ENCODE data around the gene MCF2L2.

GRCh38 chr3:183252973-183253527 is 175.4 kb downstream of the MCF2L2 start, which contains the start of gene B3GNT5:
- TF ChIP-seq RNF219 (CRISPR knock-in tag; IDR thresholded peaks at IDR 0.05) (no peak), PTBP1 (IDR thresholded peaks at IDR 0.05; ENCODE audit: low read depth, low read length, poor library complexity, severe bottlenecking) (no peak), PAX8 (CRISPR knock-in tag; IDR thresholded peaks at IDR 0.05; ENCODE audit: borderline replicate concordance) (no peak), ZNF441 (CRISPR knock-in tag; IDR thresholded peaks at IDR 0.05; ENCODE audit: borderline replicate concordance) (no peak), ZNF614 (CRISPR knock-in tag; IDR thresholded peaks at IDR 0.05; ENCODE audit: borderline replicate concordance) (no peak), CHD4 (IDR thresholded peaks at IDR 0.05; ENCODE audit: borderline replicate concordance, low read length) (no peak), CTCF (CRISPR knock-in tag; IDR thresholded peaks at IDR 0.05) (no peak), FOXK1 (CRISPR knock-in tag; IDR thresholded peaks at IDR 0.05; ENCODE audit: borderline replicate concordance, low read depth) (no peak), YY1 (IDR thresholded peaks at IDR 0.05; ENCODE audit: insufficient read depth, insufficient replicate concordance, low read depth, low read length) (no peak), ETV5 (CRISPR knock-in tag; IDR thresholded peaks at IDR 0.05; ENCODE audit: borderline replicate concordance) (no peak)
- TF ChIP-seq, protein P1, sequence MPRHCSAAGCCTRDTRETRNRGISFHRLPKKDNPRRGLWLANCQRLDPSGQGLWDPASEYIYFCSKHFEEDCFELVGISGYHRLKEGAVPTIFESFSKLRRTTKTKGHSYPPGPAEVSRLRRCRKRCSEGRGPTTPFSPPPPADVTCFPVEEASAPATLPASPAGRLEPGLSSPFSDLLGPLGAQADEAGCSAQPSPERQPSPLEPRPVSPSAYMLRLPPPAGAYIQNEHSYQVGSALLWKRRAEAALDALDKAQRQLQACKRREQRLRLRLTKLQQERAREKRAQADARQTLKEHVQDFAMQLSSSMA (CRISPR knock-in tag; IDR thresholded peaks at IDR 0.05): no peak
- TF ChIP-seq, protein P2, sequence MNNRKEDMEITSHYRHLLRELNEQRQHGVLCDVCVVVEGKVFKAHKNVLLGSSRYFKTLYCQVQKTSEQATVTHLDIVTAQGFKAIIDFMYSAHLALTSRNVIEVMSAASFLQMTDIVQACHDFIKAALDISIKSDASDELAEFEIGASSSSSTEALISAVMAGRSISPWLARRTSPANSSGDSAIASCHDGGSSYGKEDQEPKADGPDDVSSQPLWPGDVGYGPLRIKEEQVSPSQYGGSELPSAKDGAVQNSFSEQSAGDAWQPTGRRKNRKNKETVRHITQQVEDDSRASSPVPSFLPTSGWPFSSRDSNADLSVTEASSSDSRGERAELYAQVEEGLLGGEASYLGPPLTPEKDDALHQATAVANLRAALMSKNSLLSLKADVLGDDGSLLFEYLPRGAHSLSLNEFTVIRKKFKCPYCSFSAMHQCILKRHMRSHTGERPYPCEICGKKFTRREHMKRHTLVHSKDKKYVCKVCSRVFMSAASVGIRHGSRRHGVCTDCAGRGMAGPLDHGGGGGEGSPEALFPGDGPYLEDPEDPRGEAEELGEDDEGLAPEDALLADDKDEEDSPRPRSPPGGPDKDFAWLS (CRISPR knock-in tag; IDR thresholded peaks at IDR 0.05; ENCODE audit: borderline replicate concordance): no peak

Data from HepG2 (cell line).